Activated CD4-positive, alpha-beta T cell treated with anti-CD3 and anti-CD28 coated beads for 1 hour (primary cell): ENCODE results near the gene RAD51AP1.
A peak's percentile ranks its signal among the peaks of the same experiment; 100 is the strongest.
"Not testable (repeated sequence)": the region's sequence is repeated elsewhere in the genome, so short reads cannot be mapped to it uniquely, and the experiment has no call there.

Experiments
- DNase-seq: peaks from one replicate; pipeline ENCODE4 v3.0.0-alpha.2; 2020

Gene RAD51AP1

GRCh38 chr12:4538207-4539160 lies at the start of gene RAD51AP1:
Gene RAD51AP1, plus strand, starts transcription at chr12:4538890. Its CDS starts 50 bp downstream, at chr12:4538940.
- DNase-seq, result peak; percentile 93

- no peak for DNase-seq
These were observed 49.1 kb upstream of the RAD51AP1 start for GRCh38 chr12:4489556-4489955.

GRCh38 chr12:4490973-4491372 lies 47.7 kb upstream of the RAD51AP1 start:
- DNase-seq, result no peak

- no peak for DNase-seq
These were observed 42.4 kb upstream of the RAD51AP1 start for GRCh38 chr12:4496145-4496838.

GRCh38 chr12:4499186-4499585 lies 39.5 kb upstream of the RAD51AP1 start:
- no peak for DNase-seq

GRCh38 chr12:4505376-4505986 lies 33.2 kb upstream of the RAD51AP1 start:
- no peak for DNase-seq

- DNase-seq, result no peak
These were observed 32.3 kb upstream of the RAD51AP1 start for GRCh38 chr12:4506430-4506829.

- no peak for DNase-seq
These were observed 31.8 kb upstream of the RAD51AP1 start for GRCh38 chr12:4506870-4507269.

- not testable (repeated sequence) for DNase-seq
These were observed 30.2 kb upstream of the RAD51AP1 start for GRCh38 chr12:4508503-4508902.

- DNase-seq, result not testable (repeated sequence)
These were observed 29.4 kb upstream of the RAD51AP1 start for GRCh38 chr12:4509269-4509668.

- no peak for DNase-seq
These were observed 20.5 kb upstream of the RAD51AP1 start for GRCh38 chr12:4518106-4518728.

- not testable (repeated sequence) for DNase-seq
These were observed 15.2 kb upstream of the RAD51AP1 start for GRCh38 chr12:4523443-4523842.

GRCh38 chr12:4526923-4527546 lies 11.7 kb upstream of the RAD51AP1 start:
- no peak for DNase-seq

GRCh38 chr12:4530160-4530559 lies 8.5 kb upstream of the RAD51AP1 start:
- no peak for DNase-seq

GRCh38 chr12:4530982-4531586 lies 7.6 kb upstream of the RAD51AP1 start:
- DNase-seq, result no peak

- DNase-seq, result no peak
These were observed 3.6 kb upstream of the RAD51AP1 start for GRCh38 chr12:4535092-4535491.

- no peak for DNase-seq
These were observed 2.8 kb upstream of the RAD51AP1 start for GRCh38 chr12:4535871-4536270.

- no peak for DNase-seq
These were observed 629 bp downstream of the RAD51AP1 start for GRCh38 chr12:4539167-4539870.

- no peak for DNase-seq
These were observed 1.5 kb downstream of the RAD51AP1 start for GRCh38 chr12:4540170-4540569.

GRCh38 chr12:4540638-4541037 lies 1.9 kb downstream of the RAD51AP1 start:
- DNase-seq, result no peak

GRCh38 chr12:4545195-4545594 lies 6.5 kb downstream of the RAD51AP1 start:
- DNase-seq, result no peak
